ENCODE data around the gene PTPRQ.

The PTPRQ gene

GRCh38 chr12:80620281-80620680, 176.2 kb downstream of the PTPRQ start:
- H3K9me3 ChIP-seq (ENCODE audit: insufficient read depth, low read length, severe bottlenecking), result no peaks in the 10 kb centered on the region
- TF ChIP-seq EZH2 (IDR thresholded peaks at IDR 0.05; ENCODE audit: borderline replicate concordance, low read depth, low read length, severe bottlenecking) (no peak), CTCF (IDR thresholded peaks at IDR 0.05; ENCODE audit: borderline replicate concordance, extremely low read depth, low read length, poor library complexity, severe bottlenecking) (no peak)
- no peaks in the 10 kb centered on the region for H3K79me2 ChIP-seq (ENCODE audit: insufficient read depth, low read length)

GRCh38 chr12:80622271-80622670, 178.2 kb downstream of the PTPRQ start:
- Histone ChIP-seq H3K4me2 (ENCODE audit: insufficient read depth, low read length) (no peak overlapping the region), H3K9ac (ENCODE audit: low read depth, low read length) (no peak overlapping the region), H3K36me3 (ENCODE audit: insufficient read depth, low read length) (no peaks in the 10 kb centered on the region), H3K27ac (ENCODE audit: low read length) (no peak overlapping the region), H4K20me1 (ENCODE audit: insufficient read depth, low read length) (no peaks in the 10 kb centered on the region), H3K79me2 (ENCODE audit: insufficient read depth, low read length) (no peaks in the 10 kb centered on the region), H3K27me3 (ENCODE audit: insufficient read depth, low read length, poor library complexity) (no peaks in the 10 kb centered on the region), H3K4me1 (ENCODE audit: insufficient read depth, low read length) (no peaks in the 10 kb centered on the region), H3K4me3 (ENCODE audit: low read depth in 1 of 2, low read length in 2 of 2) (no peak overlapping the region), H3K9me3 (ENCODE audit: insufficient read depth, low read length, severe bottlenecking) (no peaks in the 10 kb centered on the region), H2AFZ (ENCODE audit: low read depth, low read length) (no peak overlapping the region)
- ATAC-seq (ENCODE audit: insufficient read depth, low read depth) (no peak), DNase-seq (no peak)
- no peak for TF ChIP-seq CTCF (IDR thresholded peaks at IDR 0.05; ENCODE audit: borderline replicate concordance, extremely low read depth, low read length, poor library complexity, severe bottlenecking)
- TF ChIP-seq EZH2 (IDR thresholded peaks at IDR 0.05; ENCODE audit: borderline replicate concordance, low read depth, low read length, severe bottlenecking), result no peak

More at GRCh38 chr12:80620281-80620680, 176.2 kb downstream of the PTPRQ start:
- no peak overlapping the region for H3K27ac ChIP-seq (ENCODE audit: low read length)
- H3K4me1 ChIP-seq (ENCODE audit: insufficient read depth, low read length), result no peaks in the 10 kb centered on the region
- H3K9ac ChIP-seq (ENCODE audit: low read depth, low read length), result no peak overlapping the region
- no peak for ATAC-seq (ENCODE audit: insufficient read depth, low read depth)
- no peaks in the 10 kb centered on the region for H3K27me3 ChIP-seq (ENCODE audit: insufficient read depth, low read length, poor library complexity)
- no peaks in the 10 kb centered on the region for H3K36me3 ChIP-seq (ENCODE audit: insufficient read depth, low read length)
- no peak overlapping the region for H2AFZ ChIP-seq (ENCODE audit: low read depth, low read length)
- H3K4me3 ChIP-seq (ENCODE audit: low read depth in 1 of 2, low read length in 2 of 2), result no peak overlapping the region
- no peaks in the 10 kb centered on the region for H4K20me1 ChIP-seq (ENCODE audit: insufficient read depth, low read length)
- no peak overlapping the region for H3K4me2 ChIP-seq (ENCODE audit: insufficient read depth, low read length)
- DNase-seq, result no peak

GRCh38 chr12:80625051-80625450, 181.0 kb downstream of the PTPRQ start:
- DNase-seq (no peak), ATAC-seq (ENCODE audit: insufficient read depth, low read depth) (no peak)
- no peaks in the 10 kb centered on the region for H3K79me2 ChIP-seq (ENCODE audit: insufficient read depth, low read length)
- no peaks in the 10 kb centered on the region for H3K36me3 ChIP-seq (ENCODE audit: insufficient read depth, low read length)
- no peaks in the 10 kb centered on the region for H3K9me3 ChIP-seq (ENCODE audit: insufficient read depth, low read length, severe bottlenecking)
- H3K4me2 ChIP-seq (ENCODE audit: insufficient read depth, low read length), result no peak overlapping the region
- no peak overlapping the region for H3K4me3 ChIP-seq (ENCODE audit: low read depth in 1 of 2, low read length in 2 of 2)
- H2AFZ ChIP-seq (ENCODE audit: low read depth, low read length), result no peak overlapping the region
- H3K27me3 ChIP-seq (ENCODE audit: insufficient read depth, low read length, poor library complexity), result no peaks in the 10 kb centered on the region
- H3K4me1 ChIP-seq (ENCODE audit: insufficient read depth, low read length), result no peaks in the 10 kb centered on the region
- TF ChIP-seq EZH2 (IDR thresholded peaks at IDR 0.05; ENCODE audit: borderline replicate concordance, low read depth, low read length, severe bottlenecking) (no peak), CTCF (IDR thresholded peaks at IDR 0.05; ENCODE audit: borderline replicate concordance, extremely low read depth, low read length, poor library complexity, severe bottlenecking) (no peak)
- no peaks in the 10 kb centered on the region for H4K20me1 ChIP-seq (ENCODE audit: insufficient read depth, low read length)
- no peak overlapping the region for H3K27ac ChIP-seq (ENCODE audit: low read length)
- no peak overlapping the region for H3K9ac ChIP-seq (ENCODE audit: low read depth, low read length)

- no peak overlapping the region for H3K4me3 ChIP-seq (ENCODE audit: low read depth in 1 of 2, low read length in 2 of 2)
- no peaks in the 10 kb centered on the region for H3K4me1 ChIP-seq (ENCODE audit: insufficient read depth, low read length)
- H3K4me2 ChIP-seq (ENCODE audit: insufficient read depth, low read length), result no peak overlapping the region
- H3K79me2 ChIP-seq (ENCODE audit: insufficient read depth, low read length), result no peaks in the 10 kb centered on the region
- no peak overlapping the region for H3K27ac ChIP-seq (ENCODE audit: low read length)
- H2AFZ ChIP-seq (ENCODE audit: low read depth, low read length), result no peak overlapping the region
- no peaks in the 10 kb centered on the region for H3K36me3 ChIP-seq (ENCODE audit: insufficient read depth, low read length)
- DNase-seq (no peak), ATAC-seq (ENCODE audit: insufficient read depth, low read depth) (no peak)
- no peaks in the 10 kb centered on the region for H3K27me3 ChIP-seq (ENCODE audit: insufficient read depth, low read length, poor library complexity)
- no peak overlapping the region for H3K9ac ChIP-seq (ENCODE audit: low read depth, low read length)
- no peaks in the 10 kb centered on the region for H3K9me3 ChIP-seq (ENCODE audit: insufficient read depth, low read length, severe bottlenecking)
- TF ChIP-seq EZH2 (IDR thresholded peaks at IDR 0.05; ENCODE audit: borderline replicate concordance, low read depth, low read length, severe bottlenecking), result no peak
- no peak for TF ChIP-seq CTCF (IDR thresholded peaks at IDR 0.05; ENCODE audit: borderline replicate concordance, extremely low read depth, low read length, poor library complexity, severe bottlenecking)
- H4K20me1 ChIP-seq (ENCODE audit: insufficient read depth, low read length), result no peaks in the 10 kb centered on the region
These were observed 181.9 kb downstream of the PTPRQ start for GRCh38 chr12:80625901-80626300.

All from DND-41 (cell line).